WERI-Rb-1 (cell line): ENCODE measurements around the gene ABCB4.
"Not testable (repeated sequence)": the region's sequence is repeated elsewhere in the genome, so short reads cannot be mapped to it uniquely, and the experiment has no call there.

Experiments used
- DNase-seq: peaks from one replicate; pipeline ENCODE4 v3.0.0-alpha.2; 2020
- H3K27ac ChIP-seq: fragments of 250-450 bp; sonication (Bioruptor Pico); 2 replicates; pipeline ENCODE4 v1.5.1; 2020; ENCODE audit warnings: mild to moderate bottlenecking, moderate library complexity
- H3K27me3 ChIP-seq: fragments of 250-450 bp; sonication (Bioruptor Pico); 2 replicates; pipeline ENCODE4 v1.5.1; 2021; ENCODE audit warnings: mild to moderate bottlenecking, low read depth, moderate library complexity; ENCODE audit not compliant: insufficient read depth, severe bottlenecking
- H3K36me3 ChIP-seq: fragments of 250-450 bp; sonication (Bioruptor Pico); 2 replicates; pipeline ENCODE4 v1.5.1; 2020; ENCODE audit warnings: mild to moderate bottlenecking, moderate library complexity
- H3K4me3 ChIP-seq: 2 replicates; pipeline ENCODE4 v1.5.1; 2011; ENCODE audit warnings: low read depth, mild to moderate bottlenecking, control low read depth, low read length
- H3K9me3 ChIP-seq: fragments of 250-450 bp; sonication (Bioruptor Pico); 2 replicates; pipeline ENCODE4 v1.5.1; 2021; ENCODE audit warnings: mild to moderate bottlenecking, moderate library complexity; ENCODE audit not compliant: severe bottlenecking
- CTCF ChIP-seq: IDR thresholded peaks from 2 replicates; pipeline ENCODE4 v1.5.1; 2011; ENCODE audit warnings: low read depth, mild to moderate bottlenecking, control low read depth, inconsistent platforms, low read length

ABCB4 gene

DNA sequence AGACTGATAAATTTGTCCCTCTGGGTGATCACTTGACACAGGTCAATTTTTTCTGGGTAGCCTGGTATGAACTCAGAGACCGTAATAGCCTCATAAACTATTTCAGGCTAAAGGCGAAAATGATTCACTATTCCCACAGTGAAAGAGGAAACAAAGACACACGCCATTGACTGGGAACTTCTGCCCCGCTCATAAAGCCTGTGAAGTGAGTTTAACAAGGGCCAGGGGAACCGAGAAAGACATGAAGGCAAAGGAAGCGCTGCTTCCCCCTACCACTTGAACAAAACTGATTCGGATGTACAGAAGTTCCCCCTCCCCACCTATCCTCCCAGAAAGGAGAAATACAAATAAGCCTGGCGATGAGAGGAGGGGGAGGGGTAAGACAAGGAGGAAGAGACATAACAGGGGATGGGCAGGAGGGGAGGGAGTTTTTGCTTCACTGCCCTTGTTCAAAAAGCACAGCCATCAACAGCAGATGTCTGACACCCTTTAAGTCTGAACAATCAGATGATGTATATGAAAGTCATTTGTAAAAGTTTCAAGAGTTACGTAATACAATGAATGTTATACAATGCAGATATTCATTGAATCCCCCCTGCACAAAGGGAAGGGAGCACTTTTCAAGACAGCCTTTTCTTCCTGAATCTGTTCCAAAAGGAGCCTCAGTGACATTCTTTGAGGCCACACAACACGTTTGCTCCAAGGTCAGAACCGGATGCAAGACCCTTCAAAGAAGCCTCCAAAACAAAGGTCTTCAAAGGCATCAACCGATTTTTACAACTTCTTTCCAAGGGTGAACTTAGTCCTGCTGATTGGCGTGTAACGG, 734 bp downstream of the ABCB4 start:
- Histone ChIP-seq H3K9me3 (no peaks in the 10 kb centered on the region), H3K27me3 (no peaks in the 10 kb centered on the region), H3K36me3 (no peaks in the 10 kb centered on the region), H3K27ac (no peak overlapping the region), H3K4me3 (no peak overlapping the region)
- TF ChIP-seq CTCF: no peak
- no peak for DNase-seq

GRCh38 chr7:87473986-87474385, 1.5 kb downstream of the ABCB4 start:
- Histone ChIP-seq H3K9me3 (no peaks in the 10 kb centered on the region), H3K36me3 (no peaks in the 10 kb centered on the region), H3K4me3 (no peak overlapping the region), H3K27me3 (no peaks in the 10 kb centered on the region), H3K27ac (no peak overlapping the region)
- DNase-seq: no peak
- TF ChIP-seq CTCF: no peak

DNA sequence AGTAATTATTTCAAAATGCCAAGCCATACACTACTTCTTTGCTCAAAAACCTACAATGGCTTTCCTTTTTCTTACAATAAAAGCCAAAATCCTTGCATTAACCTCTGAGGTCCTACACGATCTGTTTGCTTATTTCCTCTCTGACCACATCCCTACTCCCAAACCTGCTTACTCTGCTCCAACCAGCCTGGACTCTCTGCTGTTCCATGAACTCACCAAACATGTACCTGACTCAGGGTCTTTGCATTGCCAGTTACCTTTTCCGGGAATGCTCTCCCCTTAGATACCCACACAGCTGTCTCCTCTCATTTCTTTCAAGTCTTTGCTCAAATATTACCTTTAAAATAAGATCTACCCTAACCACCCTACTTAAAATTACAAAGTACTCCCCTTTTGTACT, 2.3 kb downstream of the ABCB4 start:
- Histone ChIP-seq H3K4me3 (no peak overlapping the region), H3K27ac (no peak overlapping the region), H3K36me3 (no peaks in the 10 kb centered on the region), H3K27me3 (no peaks in the 10 kb centered on the region), H3K9me3 (no peaks in the 10 kb centered on the region)
- no peak for DNase-seq
- TF ChIP-seq CTCF: no peak

DNA sequence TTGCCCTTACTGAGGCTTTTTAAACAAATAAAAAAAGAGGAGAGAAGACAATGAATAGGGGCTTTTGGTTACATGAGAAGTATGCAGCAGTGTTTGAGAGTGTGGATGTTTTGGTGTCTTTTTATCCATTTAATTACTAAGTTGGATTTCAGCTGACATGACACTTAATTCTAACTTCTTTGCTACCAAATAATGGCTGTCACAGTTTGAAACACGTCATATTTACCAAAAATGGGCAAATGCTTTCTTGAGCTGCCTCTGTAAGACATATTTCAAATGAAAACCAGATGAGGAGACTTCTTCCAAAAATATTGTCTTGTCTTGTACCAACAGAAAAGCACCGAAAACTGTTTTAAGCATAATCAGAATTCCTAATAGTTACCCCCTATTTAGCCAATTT, 4.0 kb downstream of the ABCB4 start:
- Histone ChIP-seq H3K27me3 (no peaks in the 10 kb centered on the region), H3K4me3 (no peak overlapping the region), H3K9me3 (no peaks in the 10 kb centered on the region), H3K36me3 (no peaks in the 10 kb centered on the region), H3K27ac (no peak overlapping the region)
- TF ChIP-seq CTCF: no peak
- no peak for DNase-seq

DNA sequence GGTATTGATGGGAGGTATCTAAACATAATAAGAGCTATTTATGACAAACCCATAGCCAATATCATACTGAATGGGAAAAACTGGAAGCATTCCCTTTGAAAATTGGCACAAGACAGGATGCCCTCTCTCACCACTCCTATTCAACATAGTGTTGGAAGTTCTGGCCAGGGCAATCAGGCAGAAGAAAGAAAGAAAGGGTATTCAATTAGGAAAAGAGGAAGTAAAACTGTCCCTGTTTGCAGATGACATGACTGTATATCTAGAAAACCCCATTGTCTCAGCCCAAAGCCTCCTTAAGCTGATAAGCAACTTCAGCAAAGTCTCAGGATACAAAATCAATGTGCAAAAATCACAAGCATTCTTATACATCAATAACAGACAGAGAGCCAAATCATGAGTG, 6.3 kb downstream of the ABCB4 start:
- not testable (repeated sequence) for H3K27me3 ChIP-seq, H3K36me3 ChIP-seq, H3K27ac ChIP-seq, DNase-seq, H3K9me3 ChIP-seq, H3K4me3 ChIP-seq

- not testable (repeated sequence) for H3K4me3 ChIP-seq, H3K27ac ChIP-seq, H3K36me3 ChIP-seq, DNase-seq, H3K9me3 ChIP-seq, H3K27me3 ChIP-seq
Measured at GRCh38 chr7:87465534-87465880, 10.0 kb downstream of the ABCB4 start.

DNA sequence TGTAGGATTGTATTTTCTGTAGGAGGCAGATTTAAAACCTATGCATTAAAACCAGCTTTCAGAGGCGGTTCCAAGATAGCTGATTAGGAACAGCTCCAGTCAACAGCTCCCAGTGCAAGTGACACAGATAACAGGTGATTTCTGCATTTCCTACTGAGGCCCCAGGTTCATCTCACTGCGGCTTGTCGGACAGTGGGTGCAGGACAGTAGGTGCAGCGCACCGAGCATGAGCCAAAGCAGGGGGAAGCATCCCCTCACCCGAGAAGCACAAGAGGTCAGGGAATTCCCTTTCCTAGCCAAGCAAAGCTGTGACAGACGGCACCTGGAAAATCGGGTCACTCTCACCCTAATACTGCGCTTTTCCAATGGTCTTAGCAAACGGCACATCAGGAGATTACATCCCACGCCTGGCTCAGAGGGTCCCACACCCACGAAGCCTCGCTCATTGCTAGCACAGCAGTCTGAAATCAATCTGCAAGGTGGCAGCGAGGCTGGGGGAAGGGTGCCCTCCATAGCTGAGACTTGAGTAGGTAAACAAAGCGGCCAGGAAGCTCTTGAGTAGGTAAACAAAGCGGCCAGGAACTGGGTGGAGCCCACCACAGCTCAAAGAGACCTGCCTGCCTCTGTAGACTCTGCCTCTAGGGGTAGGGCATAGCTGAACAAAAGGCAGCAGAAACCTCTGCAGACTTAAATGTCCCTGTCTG, 10.5 kb downstream of the ABCB4 start:
- DNase-seq: peak; percentile 35
- Histone ChIP-seq H3K4me3 (peak overlapping the region; percentile 34), H3K27ac (peak overlapping the region; percentile 37; the same call in 1 of the 2 replicates)
- not testable (repeated sequence) for H3K9me3 ChIP-seq, H3K36me3 ChIP-seq, H3K27me3 ChIP-seq
